Erythroblast (primary cell): ENCODE measurements around the gene ANKRD37.
A peak's percentile ranks its signal among the peaks of the same experiment; 100 is the strongest.

ENCODE experiments used
- DNase-seq, 2 experiments: peaks; one replicate each; lab custom pipeline; 2025; lab: John Stamatoyannopoulos, UW
- GATA1 ChIP-seq: IDR thresholded peaks from 2 replicates; pipeline ENCODE4 v1.6.1; 2011; ENCODE audit warnings: low read depth, mild to moderate bottlenecking, control low read depth, low read length, moderate library complexity
- POLR2A ChIP-seq: IDR thresholded peaks from 2 replicates; pipeline ENCODE4 v1.6.1; 2011; ENCODE audit warnings: mild to moderate bottlenecking, low read length

ANKRD37 gene

GRCh38 chr4:185390941-185391340 is 5.7 kb upstream of the ANKRD37 start:
- no peak for DNase-seq
- TF ChIP-seq POLR2A (no peak), GATA1 (no peak)

- no peak for TF ChIP-seq GATA1
- TF ChIP-seq POLR2A: no peak
- DNase-seq: no peak
These were observed 4.5 kb upstream of the ANKRD37 start for GRCh38 chr4:185392156-185392555.

- TF ChIP-seq POLR2A: no peak
- DNase-seq: no peak
These were observed 1.9 kb upstream of the ANKRD37 start for GRCh38 chr4:185394568-185395237.

GRCh38 chr4:185395238-185395955 is 1.2 kb upstream of the ANKRD37 start, which contains the start of gene LRP2BP:
LRP2BP (minus strand) TSS chr4:185395924; CDS start chr4:185378186, 17,738 bp downstream.
- peak; percentile 7 to 41 for DNase-seq
- TF ChIP-seq GATA1 (no peak), POLR2A (no peak)

GRCh38 chr4:185395956-185396723 is 501 bp upstream of the ANKRD37 start:
- TF ChIP-seq POLR2A: peak; percentile 86
- TF ChIP-seq GATA1: no peak
- peak; percentile 96 to 97 for DNase-seq

- DNase-seq: no peak
- TF ChIP-seq GATA1 (no peak), POLR2A (no peak)
These were observed 2.0 kb downstream of the ANKRD37 start for GRCh38 chr4:185398618-185399017.

- TF ChIP-seq GATA1 (no peak), POLR2A (no peak)
- DNase-seq: no peak
These were observed 2.8 kb downstream of the ANKRD37 start for GRCh38 chr4:185399466-185399865.

GRCh38 chr4:185404031-185404430 is 7.4 kb downstream of the ANKRD37 start:
- TF ChIP-seq GATA1: no peak
- no peak for TF ChIP-seq POLR2A
- DNase-seq: no peak

- no peak for DNase-seq
- TF ChIP-seq POLR2A (no peak), GATA1 (no peak)
These were observed 8.8 kb downstream of the ANKRD37 start for GRCh38 chr4:185405296-185405999.

- no peak for DNase-seq
- no peak for TF ChIP-seq GATA1
- TF ChIP-seq POLR2A: no peak
These were observed 11.8 kb downstream of the ANKRD37 start for GRCh38 chr4:185408432-185408831.

- TF ChIP-seq POLR2A: no peak
- no peak for TF ChIP-seq GATA1
- DNase-seq: no peak
These were observed 15.2 kb downstream of the ANKRD37 start for GRCh38 chr4:185411849-185412248.

GRCh38 chr4:185412412-185412811 is 15.8 kb downstream of the ANKRD37 start:
- no peak for TF ChIP-seq POLR2A
- no peak for DNase-seq

GRCh38 chr4:185416955-185417354 is 20.3 kb downstream of the ANKRD37 start:
- DNase-seq: no peak
- TF ChIP-seq POLR2A (no peak), GATA1 (no peak)
